HCT116 (cell line): ENCODE results near the gene AQP6.

Experiments
- CEBPB ChIP-seq: IDR thresholded peaks from 2 replicates; pipeline ENCODE4 v1.6.1; 2012; ENCODE audit warnings: low read depth
- EGR1 ChIP-seq: IDR thresholded peaks from 2 replicates; pipeline ENCODE4 v1.6.1; 2012; ENCODE audit warnings: low read depth
- ELF1 ChIP-seq: IDR thresholded peaks from 2 replicates; pipeline ENCODE4 v1.6.1; 2012; ENCODE audit warnings: low read depth, borderline replicate concordance
- POLR2A ChIP-seq: IDR thresholded peaks from 2 replicates; pipeline ENCODE4 v1.7.0; 2011; ENCODE audit warnings: borderline replicate concordance; ENCODE audit not compliant: insufficient read depth, insufficient read length; ENCODE audit errors: extremely low read depth
- POLR2AphosphoS5 ChIP-seq: IDR thresholded peaks from 2 replicates; pipeline ENCODE4 v1.6.1; 2011; ENCODE audit warnings: mild to moderate bottlenecking, low read depth, low read length, moderate library complexity
- YY1 ChIP-seq: IDR thresholded peaks from 2 replicates; pipeline ENCODE4 v1.6.1; 2011; ENCODE audit warnings: low read length, low read depth, moderate library complexity, mild to moderate bottlenecking; ENCODE audit not compliant: insufficient replicate concordance; ENCODE audit errors: extremely low read depth
- TF ChIP-seq, protein P1 (sequence below), 3 experiments: fragments of 200-600 bp in 1 of 3; sonication (generic) in 1 of 3; IDR thresholded peaks in 2 of 3; conservative IDR thresholded peaks in 1 of 3; 2 replicates each; pipeline ENCODE4 v1.5.1; 2012 to 2017; ENCODE audit warnings: low read depth in 2 of 3, low read length in 2 of 3, antibody characterized with exemption in 1 of 3, borderline replicate concordance in 1 of 3, control low read depth in 1 of 3, mild to moderate bottlenecking in 1 of 3, mixed read lengths in 1 of 3, mixed run types in 1 of 3, moderate library complexity in 1 of 3; ENCODE audit not compliant: insufficient read depth in 1 of 3

DNA sequence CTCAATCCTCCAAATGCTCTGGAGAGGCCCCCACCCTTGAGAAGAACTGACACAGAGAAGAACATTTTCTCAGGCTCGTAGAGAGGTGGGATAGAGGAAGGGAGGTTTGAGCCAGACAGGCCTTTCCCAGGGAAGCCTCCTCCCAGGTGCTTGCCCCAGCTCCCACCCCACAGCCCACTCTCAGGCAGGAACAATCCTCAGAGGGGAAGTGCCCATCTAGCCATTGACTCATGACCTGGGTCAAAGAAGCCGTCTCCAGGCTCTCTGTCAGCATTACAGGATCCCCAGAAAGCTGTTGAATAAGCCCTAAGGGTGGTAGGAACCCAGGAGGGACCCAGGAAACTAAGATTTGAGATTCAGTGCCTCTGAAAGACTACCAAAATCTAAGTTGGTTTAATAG, 3.8 kb downstream of the AQP6 start:
- TF ChIP-seq CEBPB (no peak), ELF1 (no peak), POLR2A (no peak), EGR1 (no peak), POLR2AphosphoS5 (no peak), YY1 (no peak)
- TF ChIP-seq, protein P1, sequence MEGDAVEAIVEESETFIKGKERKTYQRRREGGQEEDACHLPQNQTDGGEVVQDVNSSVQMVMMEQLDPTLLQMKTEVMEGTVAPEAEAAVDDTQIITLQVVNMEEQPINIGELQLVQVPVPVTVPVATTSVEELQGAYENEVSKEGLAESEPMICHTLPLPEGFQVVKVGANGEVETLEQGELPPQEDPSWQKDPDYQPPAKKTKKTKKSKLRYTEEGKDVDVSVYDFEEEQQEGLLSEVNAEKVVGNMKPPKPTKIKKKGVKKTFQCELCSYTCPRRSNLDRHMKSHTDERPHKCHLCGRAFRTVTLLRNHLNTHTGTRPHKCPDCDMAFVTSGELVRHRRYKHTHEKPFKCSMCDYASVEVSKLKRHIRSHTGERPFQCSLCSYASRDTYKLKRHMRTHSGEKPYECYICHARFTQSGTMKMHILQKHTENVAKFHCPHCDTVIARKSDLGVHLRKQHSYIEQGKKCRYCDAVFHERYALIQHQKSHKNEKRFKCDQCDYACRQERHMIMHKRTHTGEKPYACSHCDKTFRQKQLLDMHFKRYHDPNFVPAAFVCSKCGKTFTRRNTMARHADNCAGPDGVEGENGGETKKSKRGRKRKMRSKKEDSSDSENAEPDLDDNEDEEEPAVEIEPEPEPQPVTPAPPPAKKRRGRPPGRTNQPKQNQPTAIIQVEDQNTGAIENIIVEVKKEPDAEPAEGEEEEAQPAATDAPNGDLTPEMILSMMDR (IDR thresholded peaks at IDR 0.05 in 2 of 3, conservative IDR thresholded peaks at IDR 0.05 in 1 of 3; ENCODE audit: borderline replicate concordance in 1 of 3, insufficient read depth in 1 of 3, low read depth in 2 of 3, low read length in 2 of 3): no peak
